ENCODE results near the gene UACA.

The UACA gene

GRCh38 chr15:70615435-70616310, 147.7 kb downstream of the UACA start:
- Histone ChIP-seq H3K9ac (ENCODE audit: low read depth, low read length) (no peak overlapping the region), H3K27me3 (ENCODE audit: insufficient read depth, low read length) (no peaks in the 10 kb centered on the region), H3K27ac (ENCODE audit: low read length) (no peak overlapping the region), H3K4me3 (ENCODE audit: low read length) (no peak overlapping the region), H3K4me1 (ENCODE audit: insufficient read depth, low read length) (peaks cover 5% of the 10 kb centered on the region; the same call in 1 of the 2 replicates), H3K36me3 (ENCODE audit: insufficient read depth, low read depth, low read length) (no peaks in the 10 kb centered on the region), H3K9me3 (ENCODE audit: insufficient read depth, low read depth, low read length) (no peaks in the 10 kb centered on the region)

DNA sequence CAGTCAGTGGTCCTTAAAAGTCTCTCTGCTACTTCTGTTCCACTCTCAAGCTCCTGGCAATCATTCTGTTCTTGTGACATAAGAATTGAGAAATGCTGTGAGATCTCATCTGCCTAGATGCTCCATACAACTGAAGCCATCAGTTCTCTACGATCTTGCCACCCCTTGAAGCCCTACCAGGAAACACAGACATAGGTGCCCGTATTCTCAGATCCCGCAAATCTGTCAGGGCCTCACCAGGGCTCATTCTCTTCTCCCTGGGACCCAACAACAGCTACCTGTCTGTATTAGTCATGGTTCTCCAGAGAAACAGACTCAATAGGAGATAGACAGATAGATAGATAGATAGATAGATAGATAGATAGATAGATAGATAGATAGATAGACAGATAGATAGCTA, 149.1 kb downstream of the UACA start:
- H3K36me3 ChIP-seq (ENCODE audit: insufficient read depth, low read depth, low read length) = no peaks in the 10 kb centered on the region
- H3K4me3 ChIP-seq (ENCODE audit: low read length) = no peak overlapping the region
- no peak overlapping the region for H3K9ac ChIP-seq (ENCODE audit: low read depth, low read length)

GRCh38 chr15:70613271-70613670, 150.1 kb downstream of the UACA start:
- Histone ChIP-seq H3K36me3 (ENCODE audit: insufficient read depth, low read depth, low read length) (no peaks in the 10 kb centered on the region), H3K4me1 (ENCODE audit: insufficient read depth, low read length) (peaks cover 5% of the 10 kb centered on the region; the same call in 1 of the 2 replicates), H3K27me3 (ENCODE audit: insufficient read depth, low read length) (no peaks in the 10 kb centered on the region), H3K9me3 (ENCODE audit: insufficient read depth, low read depth, low read length) (no peaks in the 10 kb centered on the region), H3K9ac (ENCODE audit: low read depth, low read length) (no peak overlapping the region), H3K4me3 (ENCODE audit: low read length) (no peak overlapping the region), H3K27ac (ENCODE audit: low read length) (no peak overlapping the region)

More for the DNA sequence above, 149.1 kb downstream of the UACA start:
- H3K9me3 ChIP-seq (ENCODE audit: insufficient read depth, low read depth, low read length) = no peaks in the 10 kb centered on the region
- H3K27ac ChIP-seq (ENCODE audit: low read length) = no peak overlapping the region
- H3K27me3 ChIP-seq (ENCODE audit: insufficient read depth, low read length) = no peaks in the 10 kb centered on the region
- peaks cover 5% of the 10 kb centered on the region; the same call in 1 of the 2 replicates for H3K4me1 ChIP-seq (ENCODE audit: insufficient read depth, low read length)

DNA sequence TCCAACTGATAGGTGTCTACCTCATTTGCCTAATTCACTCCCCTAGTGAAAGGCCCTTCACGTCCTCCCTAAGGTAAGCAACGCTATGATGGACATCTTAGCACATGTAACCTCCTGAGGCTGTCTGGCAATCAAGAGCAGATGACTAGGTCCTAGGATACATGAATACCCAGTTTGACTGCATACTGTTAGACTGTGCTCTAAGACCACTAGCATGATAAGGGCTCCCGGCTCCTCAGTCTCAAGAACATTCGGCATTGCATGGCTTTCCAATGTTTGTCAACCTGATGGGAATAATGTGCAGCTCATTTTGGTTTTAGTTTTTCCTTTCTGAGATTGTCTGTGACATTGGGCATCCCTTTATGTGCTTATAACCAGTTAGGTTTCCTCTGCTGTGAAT, 152.1 kb downstream of the UACA start:
- no peaks in the 10 kb centered on the region for H3K9me3 ChIP-seq (ENCODE audit: insufficient read depth, low read depth, low read length)

GRCh38 chr15:70610541-70610940, 152.8 kb downstream of the UACA start:
- no peaks in the 10 kb centered on the region for H3K9me3 ChIP-seq (ENCODE audit: insufficient read depth, low read depth, low read length)
- H3K4me3 ChIP-seq (ENCODE audit: low read length) = no peak overlapping the region
- no peak overlapping the region for H3K27ac ChIP-seq (ENCODE audit: low read length)
- H3K27me3 ChIP-seq (ENCODE audit: insufficient read depth, low read length) = no peaks in the 10 kb centered on the region
- no peaks in the 10 kb centered on the region for H3K36me3 ChIP-seq (ENCODE audit: insufficient read depth, low read depth, low read length)
- no peak overlapping the region for H3K9ac ChIP-seq (ENCODE audit: low read depth, low read length)
- H3K4me1 ChIP-seq (ENCODE audit: insufficient read depth, low read length) = peaks cover 10% of the 10 kb centered on the region; the same call in 1 of the 2 replicates

More for the DNA sequence above, 152.1 kb downstream of the UACA start:
- Histone ChIP-seq H3K4me3 (ENCODE audit: low read length) (no peak overlapping the region), H3K36me3 (ENCODE audit: insufficient read depth, low read depth, low read length) (no peaks in the 10 kb centered on the region), H3K4me1 (ENCODE audit: insufficient read depth, low read length) (peaks cover 5% of the 10 kb centered on the region; the same call in 1 of the 2 replicates), H3K9ac (ENCODE audit: low read depth, low read length) (no peak overlapping the region), H3K27me3 (ENCODE audit: insufficient read depth, low read length) (no peaks in the 10 kb centered on the region), H3K27ac (ENCODE audit: low read length) (no peak overlapping the region)

GRCh38 chr15:70609889-70610288, 153.5 kb downstream of the UACA start:
- H3K27me3 ChIP-seq (ENCODE audit: insufficient read depth, low read length) = no peaks in the 10 kb centered on the region
- no peak overlapping the region for H3K4me3 ChIP-seq (ENCODE audit: low read length)
- H3K36me3 ChIP-seq (ENCODE audit: insufficient read depth, low read depth, low read length) = no peaks in the 10 kb centered on the region
- no peak overlapping the region for H3K27ac ChIP-seq (ENCODE audit: low read length)
- H3K9ac ChIP-seq (ENCODE audit: low read depth, low read length) = no peak overlapping the region
- peaks cover 10% of the 10 kb centered on the region; the same call in 1 of the 2 replicates for H3K4me1 ChIP-seq (ENCODE audit: insufficient read depth, low read length)
- no peaks in the 10 kb centered on the region for H3K9me3 ChIP-seq (ENCODE audit: insufficient read depth, low read depth, low read length)

DNA sequence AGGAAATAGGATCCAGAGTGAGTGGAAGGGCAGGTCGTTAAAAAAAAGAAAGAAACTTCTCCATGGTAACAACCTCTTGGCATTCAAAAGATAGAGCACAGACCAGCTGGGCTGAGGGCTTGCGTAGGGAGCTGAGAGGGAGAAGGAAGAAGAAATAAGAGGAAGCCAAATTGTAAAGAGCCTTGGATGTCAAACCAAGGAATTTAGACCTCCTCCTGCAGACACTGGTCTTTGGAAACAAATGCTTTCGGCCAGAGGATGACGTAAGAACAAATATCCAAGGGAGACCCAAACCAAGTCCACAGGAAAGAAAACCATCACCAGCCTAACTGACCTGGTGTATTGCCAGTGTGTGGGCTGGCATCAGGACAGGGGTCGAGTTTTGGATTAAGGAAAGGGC, 155.2 kb downstream of the UACA start:
- no peak overlapping the region for H3K4me3 ChIP-seq (ENCODE audit: low read length)
- H3K9me3 ChIP-seq (ENCODE audit: insufficient read depth, low read depth, low read length) = no peaks in the 10 kb centered on the region
- no peaks in the 10 kb centered on the region for H3K36me3 ChIP-seq (ENCODE audit: insufficient read depth, low read depth, low read length)
- no peaks in the 10 kb centered on the region for H3K27me3 ChIP-seq (ENCODE audit: insufficient read depth, low read length)
- peaks cover 11% of the 10 kb centered on the region; the same call in 1 of the 2 replicates for H3K4me1 ChIP-seq (ENCODE audit: insufficient read depth, low read length)
- H3K27ac ChIP-seq (ENCODE audit: low read length) = no peak overlapping the region
- no peak overlapping the region for H3K9ac ChIP-seq (ENCODE audit: low read depth, low read length)

DNA sequence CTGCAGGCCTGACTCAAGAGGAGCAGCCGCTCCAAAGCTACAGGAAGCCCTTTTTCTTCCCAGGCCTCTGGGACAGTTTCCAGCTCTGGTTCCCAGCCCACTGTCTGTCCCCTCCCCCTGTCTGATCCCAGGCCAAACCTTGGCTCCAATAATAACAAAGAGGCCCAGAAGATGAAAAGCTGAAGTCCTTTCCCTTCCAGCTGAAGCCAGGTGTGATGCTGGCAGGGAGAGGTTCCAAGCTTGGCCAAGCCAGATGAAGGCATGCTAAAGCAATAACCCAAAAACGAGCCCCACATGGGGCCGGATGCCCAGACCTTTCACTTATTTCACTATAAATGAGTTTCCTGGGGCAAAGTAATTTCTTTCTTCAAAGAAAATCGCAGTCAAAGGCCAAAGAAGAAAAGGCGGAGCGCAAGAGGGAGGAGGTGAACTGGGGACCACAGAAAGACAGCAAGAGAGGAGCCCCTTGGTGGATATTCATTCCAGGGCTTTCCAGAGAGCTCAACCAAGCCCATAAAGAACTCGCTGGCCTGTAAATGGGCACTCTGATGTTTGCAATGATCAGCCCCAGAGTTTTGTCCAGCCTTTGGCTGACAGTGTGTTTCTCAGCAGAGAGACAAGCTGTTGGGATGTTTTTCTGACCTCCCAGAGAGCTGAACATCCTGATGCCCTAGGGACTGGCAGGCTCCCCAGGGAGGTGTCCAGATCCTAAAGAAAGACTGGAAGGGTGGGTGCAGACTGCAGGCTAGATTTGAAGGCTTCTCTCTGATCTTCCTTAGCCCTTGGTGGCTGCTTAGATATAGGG, 157.6 kb downstream of the UACA start:
- no peaks in the 10 kb centered on the region for H3K36me3 ChIP-seq (ENCODE audit: insufficient read depth, low read depth, low read length)
- no peaks in the 10 kb centered on the region for H3K9me3 ChIP-seq (ENCODE audit: insufficient read depth, low read depth, low read length)
- H3K27ac ChIP-seq (ENCODE audit: low read length) = no peak overlapping the region
- H3K9ac ChIP-seq (ENCODE audit: low read depth, low read length) = no peak overlapping the region
- no peaks in the 10 kb centered on the region for H3K27me3 ChIP-seq (ENCODE audit: insufficient read depth, low read length)
- peaks cover 11% of the 10 kb centered on the region; the same call in 1 of the 2 replicates for H3K4me1 ChIP-seq (ENCODE audit: insufficient read depth, low read length)
- H3K4me3 ChIP-seq (ENCODE audit: low read length) = no peak overlapping the region

GRCh38 chr15:70604666-70605315, 158.6 kb downstream of the UACA start:
- H3K9me3 ChIP-seq (ENCODE audit: insufficient read depth, low read depth, low read length) = 0 out of 2 replicates have a peak, but pooled peaks cover 5% of the 10 kb centered on the region
- peaks cover 11% of the 10 kb centered on the region; the same call in 1 of the 2 replicates for H3K4me1 ChIP-seq (ENCODE audit: insufficient read depth, low read length)
- no peaks in the 10 kb centered on the region for H3K36me3 ChIP-seq (ENCODE audit: insufficient read depth, low read depth, low read length)
- no peak overlapping the region for H3K9ac ChIP-seq (ENCODE audit: low read depth, low read length)
- no peak overlapping the region for H3K27ac ChIP-seq (ENCODE audit: low read length)
- H3K27me3 ChIP-seq (ENCODE audit: insufficient read depth, low read length) = no peaks in the 10 kb centered on the region
- no peak overlapping the region for H3K4me3 ChIP-seq (ENCODE audit: low read length)
